Brain microvascular endothelial cell (primary cell): ENCODE measurements around the gene CCDC187.
"Not testable (repeated sequence)": the region's sequence is repeated elsewhere in the genome, so short reads cannot be mapped to it uniquely, and the experiment has no call there.

Experiments used
- DNase-seq: peaks from one replicate; pipeline ENCODE4 v3.0.0-alpha.2; 2020
- H3K27ac ChIP-seq: fragments of 250-450 bp; sonication (Bioruptor Pico); 2 replicates; pipeline ENCODE4 v1.5.1; 2020; ENCODE audit warnings: mild to moderate bottlenecking, moderate library complexity
- H3K27me3 ChIP-seq: fragments of 250-450 bp; sonication (Bioruptor Pico); replicated peaks from 2 replicates; pipeline ENCODE4 v1.5.1; 2020; ENCODE audit warnings: mild to moderate bottlenecking
- H3K36me3 ChIP-seq: fragments of 250-450 bp; sonication (Bioruptor Pico); replicated peaks from 2 replicates; pipeline ENCODE4 v1.5.1; 2020; ENCODE audit warnings: mild to moderate bottlenecking
- H3K4me3 ChIP-seq: 2 replicates; pipeline ENCODE4 v1.5.1; 2011; ENCODE audit warnings: low read depth, mild to moderate bottlenecking, control low read depth, low read length, moderate library complexity
- CTCF ChIP-seq: IDR thresholded peaks from 2 replicates; pipeline ENCODE4 v1.5.1; 2011; ENCODE audit warnings: low read depth, mild to moderate bottlenecking, moderate library complexity, low read length, control low read depth, inconsistent platforms; ENCODE audit errors: missing control alignments
- in situ Hi-C: cut with HindIII; loops from 2 replicates; pipeline ENCODE4 v1.10.0; 2017; ENCODE audit warnings: low sequenced_read_pairs, low pct_ligation_motif_present

Gene CCDC187

GRCh38 chr9:136323371-136323789 lies 19.5 kb upstream of the CCDC187 start:
- in situ Hi-C loops, result no loop called here
- Histone ChIP-seq H3K36me3 (no peaks in the 10 kb centered on the region), H3K27ac (no peak overlapping the region), H3K4me3 (no peak overlapping the region), H3K27me3 (no peaks in the 10 kb centered on the region)
- no peak for TF ChIP-seq CTCF
- DNase-seq, result no peak

- in situ Hi-C loops, result no loop called here
- Histone ChIP-seq H3K36me3 (no peaks in the 10 kb centered on the region), H3K27me3 (no peaks in the 10 kb centered on the region), H3K27ac (no peak overlapping the region), H3K4me3 (no peak overlapping the region)
- no peak for DNase-seq
- TF ChIP-seq CTCF, result no peak
Measured at GRCh38 chr9:136322756-136323330, 18.9 kb upstream of the CCDC187 start.

GRCh38 chr9:136321561-136321960 lies 17.7 kb upstream of the CCDC187 start:
- no peak for DNase-seq
- Histone ChIP-seq H3K27me3 (no peaks in the 10 kb centered on the region), H3K36me3 (no peaks in the 10 kb centered on the region), H3K4me3 (no peak overlapping the region), H3K27ac (no peak overlapping the region)
- TF ChIP-seq CTCF, result no peak
- in situ Hi-C loops, result no loop called here

- H3K27ac ChIP-seq, H3K27me3 ChIP-seq, H3K4me3 ChIP-seq, H3K36me3 ChIP-seq, DNase-seq, in situ Hi-C loops: not testable (repeated sequence)
Measured at GRCh38 chr9:136320972-136321371, 17.1 kb upstream of the CCDC187 start.

GRCh38 chr9:136319955-136320354 lies 16.1 kb upstream of the CCDC187 start:
- H3K27me3 ChIP-seq, in situ Hi-C loops, H3K36me3 ChIP-seq, H3K4me3 ChIP-seq, DNase-seq, H3K27ac ChIP-seq: not testable (repeated sequence)

GRCh38 chr9:136319244-136319643 lies 15.3 kb upstream of the CCDC187 start:
- H3K36me3 ChIP-seq, in situ Hi-C loops, DNase-seq, H3K4me3 ChIP-seq, H3K27ac ChIP-seq, H3K27me3 ChIP-seq: not testable (repeated sequence)

GRCh38 chr9:136318776-136319241 lies 14.9 kb upstream of the CCDC187 start:
- in situ Hi-C loops, result no loop called here
- no peak overlapping the region for H3K4me3 ChIP-seq
- H3K27me3 ChIP-seq, result no peaks in the 10 kb centered on the region
- no peak for DNase-seq
- H3K36me3 ChIP-seq, result no peaks in the 10 kb centered on the region
- no peak for TF ChIP-seq CTCF
- no peak overlapping the region for H3K27ac ChIP-seq
